Fibroblast of gingiva (primary cell): Measurements from ENCODE around the gene DAPK3.
"Not testable (repeated sequence)": the region's sequence is repeated elsewhere in the genome, so short reads cannot be mapped to it uniquely, and the experiment has no call there.

Experiments used
- DNase-seq: peaks from one replicate; pipeline ENCODE4 v3.0.0-alpha.2; 2011; ENCODE audit warnings: low read depth

DAPK3 gene

GRCh38 chr19:4005436-4005835 is 34.5 kb upstream of the DAPK3 start:
- not testable (repeated sequence) for DNase-seq

GRCh38 chr19:4000798-4001197 is 29.9 kb upstream of the DAPK3 start:
- DNase-seq = not testable (repeated sequence)

DNA sequence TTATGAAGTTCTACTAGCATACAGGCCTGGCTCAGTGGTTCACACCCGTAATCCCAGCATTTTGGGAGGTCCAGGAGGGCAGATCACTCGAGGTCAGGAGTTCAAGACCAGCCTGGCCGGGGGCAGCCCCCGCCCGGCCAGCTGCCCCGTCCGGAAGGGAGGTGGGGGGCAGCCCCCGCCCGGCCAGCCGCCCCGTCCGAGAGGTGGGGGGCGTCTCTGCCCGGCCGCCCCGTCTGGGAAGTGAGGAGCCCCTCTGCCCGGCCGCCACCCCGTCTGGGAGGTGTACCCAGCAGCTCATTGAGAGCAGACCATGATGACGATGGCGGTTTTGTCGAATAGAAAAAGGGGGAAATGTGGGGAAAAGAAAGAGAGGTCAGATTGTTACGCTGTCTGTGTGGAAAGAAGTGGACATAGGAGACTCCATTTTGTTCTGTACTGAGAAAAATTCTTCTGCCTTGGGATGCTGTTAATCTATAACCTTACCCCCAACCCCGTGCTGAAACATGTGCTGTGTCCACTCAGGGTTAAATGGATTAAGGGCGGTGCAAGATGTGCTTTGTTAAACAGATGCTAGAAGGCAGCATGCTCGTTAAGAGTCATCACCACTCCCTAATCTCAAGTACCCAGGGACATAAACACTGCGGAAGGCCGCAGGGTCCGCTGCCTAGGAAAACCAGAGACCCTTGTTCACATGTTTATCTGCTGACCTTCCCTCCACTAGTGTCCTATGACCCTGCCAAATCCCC is 27.9 kb upstream of the DAPK3 start:
- DNase-seq = not testable (repeated sequence)

GRCh38 chr19:3995607-3996006 is 24.7 kb upstream of the DAPK3 start:
- no peak for DNase-seq

DNA sequence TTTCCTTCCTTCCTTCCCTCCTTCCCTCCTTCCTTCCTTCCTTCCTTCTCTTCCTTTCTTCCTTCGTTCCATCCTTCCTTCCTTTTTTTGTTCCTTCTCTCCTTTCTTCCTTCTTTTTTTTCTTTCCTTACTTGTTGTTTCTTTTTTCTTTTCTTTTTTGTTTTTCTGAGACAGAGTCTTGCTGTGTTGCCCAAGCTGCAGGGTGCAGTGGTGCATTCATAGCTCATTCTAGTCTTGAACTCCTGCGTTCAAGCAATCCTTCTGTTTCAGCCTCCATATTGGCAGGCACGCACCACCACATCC is 19.9 kb upstream of the DAPK3 start:
- no peak for DNase-seq

DNA sequence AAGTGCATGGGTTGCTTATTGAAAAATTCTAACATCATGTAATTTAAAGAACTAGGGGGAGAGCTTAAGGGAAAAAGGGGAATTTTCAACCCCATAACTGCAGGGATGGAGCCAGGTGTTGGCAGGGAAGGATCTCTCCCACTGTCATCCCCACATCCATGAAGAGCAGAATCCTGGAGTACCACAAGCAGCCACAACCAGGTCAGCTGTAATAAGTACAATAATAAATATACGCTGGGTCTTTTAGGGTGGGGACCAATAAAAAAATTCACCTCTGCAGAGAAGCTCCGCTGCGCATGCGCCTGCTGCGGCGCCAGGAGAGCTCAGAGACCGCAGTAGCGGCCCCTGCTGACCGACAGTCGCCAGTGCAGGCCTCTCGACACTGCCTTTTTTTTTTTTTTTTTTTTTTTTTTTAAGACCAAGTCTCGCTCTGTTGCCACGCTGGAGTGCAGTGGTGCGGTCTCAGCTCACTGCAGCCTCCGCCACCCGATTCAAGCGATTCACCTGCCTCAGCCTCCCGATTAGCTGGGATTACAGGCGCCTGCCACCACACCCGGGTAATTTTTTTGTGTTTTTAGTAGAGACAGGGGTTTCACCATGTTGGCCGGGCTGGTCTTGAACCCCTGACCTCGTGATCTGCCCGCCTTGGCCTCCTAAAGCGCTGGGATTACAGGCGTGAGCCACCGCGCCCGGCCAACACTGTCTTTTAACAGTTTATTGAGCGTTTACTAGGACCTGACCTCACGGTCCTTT is 16.9 kb upstream of the DAPK3 start:
- peak; percentile 68 for DNase-seq

DNA sequence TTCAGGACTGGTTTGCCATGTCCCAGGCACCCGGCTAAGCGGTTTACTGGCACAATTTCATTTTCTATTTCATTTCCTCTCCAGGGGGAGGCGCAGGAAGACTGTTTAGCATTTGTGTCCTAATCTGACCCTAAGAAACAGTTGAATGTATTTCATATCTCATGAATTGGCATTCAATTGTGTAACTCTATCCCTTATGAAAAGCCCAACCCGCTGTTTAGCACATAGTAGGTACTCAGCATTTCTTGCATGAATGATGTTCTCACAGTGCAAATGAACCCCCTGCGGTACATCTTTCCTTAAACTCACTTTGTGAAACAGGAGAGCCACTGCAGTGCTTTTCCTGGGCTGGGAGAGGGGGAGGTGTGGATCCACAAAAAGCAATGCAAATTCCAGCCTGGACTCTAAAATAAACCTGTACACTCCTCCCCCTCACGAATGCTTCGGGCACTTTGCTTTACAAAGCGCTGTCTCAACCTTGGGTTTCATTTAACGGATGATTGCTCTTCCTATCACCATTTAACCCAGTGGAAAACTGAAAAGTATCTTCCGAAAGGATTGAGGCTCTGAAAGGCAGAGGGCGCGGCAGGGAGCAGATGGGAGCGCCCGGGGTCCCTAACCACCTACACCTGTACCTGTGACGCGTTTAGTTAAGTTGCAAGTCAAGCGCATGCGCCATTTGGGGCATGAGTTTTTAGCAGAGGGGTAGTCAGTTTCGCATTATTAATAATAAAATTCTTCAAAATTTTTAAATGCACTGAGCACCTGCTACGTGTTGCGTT is 15.6 kb upstream of the DAPK3 start:
- peak; percentile 80 for DNase-seq

DNA sequence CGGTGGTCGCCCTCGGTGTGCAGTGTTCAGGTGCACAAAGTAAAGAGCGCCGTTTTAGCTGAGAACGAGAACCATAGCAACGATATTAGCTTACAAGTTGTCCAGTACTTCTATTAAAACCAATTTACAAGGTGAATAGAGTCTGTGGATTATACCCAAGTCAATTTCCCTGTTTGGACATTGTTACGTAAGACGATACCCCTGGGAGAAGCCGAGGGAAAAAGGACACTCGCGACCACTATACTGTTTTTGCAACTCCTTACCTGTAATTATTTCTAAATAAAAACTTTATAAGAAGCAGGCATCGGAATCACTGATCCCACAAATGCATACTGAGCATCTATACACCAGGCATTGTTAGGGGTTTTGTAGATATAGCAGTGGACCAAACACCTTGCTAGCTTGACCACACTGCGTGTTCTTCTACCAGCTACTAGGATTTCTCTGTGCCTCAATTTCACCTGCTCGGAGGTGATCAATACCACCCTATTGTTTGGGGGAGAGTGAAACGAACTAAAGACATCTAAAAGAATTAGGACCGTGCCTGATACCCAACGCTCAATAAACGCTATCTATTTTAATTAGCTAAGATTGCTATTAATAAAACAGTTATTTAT is 14.9 kb upstream of the DAPK3 start:
- DNase-seq = no peak

DNA sequence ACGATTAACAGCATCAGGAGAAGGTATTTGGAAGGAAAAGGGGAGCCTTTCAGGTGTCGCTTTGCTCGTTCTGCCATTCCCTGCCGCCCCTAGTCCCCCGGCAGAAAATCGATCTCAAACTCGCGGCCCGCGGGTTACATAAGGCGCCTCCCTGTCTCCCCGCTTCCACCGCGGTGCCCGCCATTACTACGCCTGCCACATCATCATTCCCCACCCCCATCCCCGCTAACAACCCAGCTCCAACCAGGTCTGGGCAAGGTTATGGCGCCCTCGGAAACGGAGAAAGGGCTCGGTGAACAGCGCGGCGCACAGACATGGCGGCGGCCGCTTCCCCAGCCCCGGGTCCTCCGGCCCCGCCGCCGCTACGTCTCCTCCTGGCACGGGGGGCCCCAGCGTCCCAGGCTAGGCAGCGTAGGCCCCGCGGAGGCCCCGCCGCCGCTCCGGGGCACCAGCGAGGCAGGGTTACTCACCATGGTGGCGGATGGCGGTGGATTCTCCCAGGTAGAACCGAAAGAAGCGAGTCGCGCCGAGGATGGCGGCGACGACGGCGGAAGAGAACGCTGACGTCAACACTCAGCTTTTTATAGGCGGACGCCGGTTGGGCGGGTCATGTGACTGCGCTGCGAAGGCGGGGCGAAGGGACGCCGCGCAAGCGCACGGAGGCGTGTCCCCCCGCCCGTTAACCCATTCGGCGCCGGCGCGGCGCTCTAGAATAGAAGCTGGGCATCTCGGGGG is 14.2 kb upstream of the DAPK3 start, which contains the start of gene EEF2:
EEF2 (minus strand) TSS at position 556 of the 735 bp plus-strand sequence; CDS start at position 473, 83 bp downstream.
- DNase-seq = peak; percentile 90

DNA sequence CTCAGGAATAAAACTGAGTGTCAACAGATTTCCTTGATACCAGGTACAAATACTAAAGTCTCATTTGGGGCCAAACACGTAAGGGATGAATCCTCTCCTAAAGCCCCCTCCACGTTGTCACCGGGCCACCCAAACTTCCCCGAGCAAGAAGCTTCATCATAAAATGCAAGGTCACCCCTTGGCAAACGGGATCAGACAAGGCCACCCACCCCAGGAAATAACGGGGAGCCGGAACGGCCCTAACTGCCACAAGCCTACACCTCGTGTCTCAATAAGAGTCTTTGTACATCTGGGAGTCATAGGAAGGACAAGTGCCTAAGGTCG is 13.6 kb upstream of the DAPK3 start:
- DNase-seq = no peak

- DNase-seq = peak; percentile 82
Measured at GRCh38 chr19:3983936-3984583, 13.2 kb upstream of the DAPK3 start.

DNA sequence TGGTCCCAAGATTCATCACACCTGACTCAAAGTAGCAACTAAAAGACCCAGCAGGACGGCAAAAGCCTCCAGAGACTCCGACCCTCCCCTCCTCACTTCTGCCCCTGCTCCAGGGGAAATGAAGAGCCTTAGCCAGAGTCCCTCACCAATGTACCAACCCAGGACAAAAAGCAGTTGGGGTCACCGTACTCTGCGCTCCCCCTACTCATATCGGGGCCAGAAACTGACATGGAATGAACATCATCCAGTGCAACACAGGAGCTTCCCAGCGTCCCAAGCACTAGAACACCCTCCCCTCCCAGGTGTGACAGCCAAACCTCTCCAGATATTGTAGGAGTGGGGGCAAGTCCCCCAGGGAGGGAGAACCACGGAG is 12.6 kb upstream of the DAPK3 start:
- DNase-seq = no peak

DNA sequence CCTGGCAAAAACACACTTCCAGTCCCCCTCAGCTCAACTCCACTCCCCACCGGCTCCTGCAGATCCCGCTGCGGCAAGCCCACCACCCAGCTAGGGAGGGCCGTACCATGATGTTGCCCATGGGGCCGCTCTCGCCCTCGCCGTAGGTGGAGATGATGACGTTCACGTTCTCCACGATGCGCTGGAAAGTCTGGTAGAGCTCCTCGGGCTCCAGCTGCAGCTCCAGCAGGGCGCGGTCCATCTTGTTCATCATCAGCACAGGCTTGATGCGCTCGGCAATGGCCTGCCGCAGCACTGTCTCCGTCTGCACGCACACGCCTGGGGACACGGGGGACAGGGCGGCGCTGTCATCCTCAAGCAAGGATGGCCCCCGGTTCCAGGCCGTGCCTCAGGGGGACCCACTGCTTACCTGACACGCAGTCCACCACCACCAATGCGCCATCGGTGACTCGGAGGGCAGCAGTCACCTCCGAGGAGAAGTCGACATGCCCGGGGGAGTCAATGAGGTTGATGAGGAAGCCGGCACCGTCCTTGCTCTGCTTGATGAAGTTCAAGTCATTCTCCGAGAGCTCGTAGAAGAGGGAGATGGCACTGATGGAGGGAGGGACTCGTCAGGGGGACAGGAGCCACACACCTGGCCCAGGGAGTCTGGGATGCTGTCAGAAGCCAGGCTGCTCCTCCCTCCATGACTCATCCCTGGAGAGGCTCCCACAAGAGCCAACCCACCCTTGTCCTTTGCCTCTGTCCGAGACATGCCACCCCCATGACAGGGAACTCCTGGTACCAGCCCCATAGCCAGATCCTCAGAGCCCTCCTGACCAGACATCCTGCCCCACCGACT is 12.0 kb upstream of the DAPK3 start:
- DNase-seq = peak; percentile 48

DNA sequence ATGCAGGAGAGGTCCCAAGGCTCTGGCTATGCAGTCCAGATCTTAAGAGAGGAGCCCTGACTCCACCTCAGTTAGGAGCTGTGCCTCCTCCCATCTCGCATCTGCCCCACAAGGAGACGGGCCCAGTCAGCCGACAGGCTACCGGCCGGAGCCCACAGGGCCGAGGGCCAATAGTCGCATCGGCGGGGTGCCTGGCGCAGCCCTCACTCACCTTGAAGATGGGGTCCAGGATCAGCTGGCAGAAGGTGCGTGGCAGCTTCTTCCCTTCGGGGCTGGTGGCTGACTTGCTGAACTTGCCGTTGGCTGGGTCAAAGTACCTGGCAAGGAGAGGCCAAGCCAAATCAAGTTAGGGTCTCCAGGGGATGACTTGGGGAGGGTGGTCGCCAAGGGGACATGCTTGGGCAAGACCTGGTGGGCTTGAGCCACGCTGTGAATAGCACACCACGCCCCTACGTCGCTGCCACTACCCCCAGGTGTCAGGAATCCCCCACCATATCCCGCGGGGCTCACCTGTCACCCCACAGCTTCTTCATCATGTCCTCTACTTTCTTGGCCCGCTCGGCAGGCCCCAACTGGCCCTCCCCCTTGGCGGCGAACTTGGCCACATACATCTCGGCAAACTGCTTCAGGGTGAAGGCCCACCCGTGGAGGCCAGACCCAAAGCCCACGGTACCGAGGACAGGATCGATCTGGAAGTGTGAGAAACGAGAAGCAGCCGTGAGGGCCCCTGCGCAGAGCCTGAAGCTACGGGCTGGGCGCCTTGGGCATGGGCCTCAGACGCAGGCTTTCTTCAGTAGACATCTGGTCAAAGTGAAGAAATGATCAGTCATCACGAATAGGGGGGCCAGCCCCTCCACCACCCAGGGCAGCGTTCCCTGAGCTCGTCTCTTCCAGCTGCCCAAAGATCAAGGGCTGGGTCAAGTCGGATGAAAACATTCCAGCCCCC is 11.1 kb upstream of the DAPK3 start:
- no peak for DNase-seq

DNA sequence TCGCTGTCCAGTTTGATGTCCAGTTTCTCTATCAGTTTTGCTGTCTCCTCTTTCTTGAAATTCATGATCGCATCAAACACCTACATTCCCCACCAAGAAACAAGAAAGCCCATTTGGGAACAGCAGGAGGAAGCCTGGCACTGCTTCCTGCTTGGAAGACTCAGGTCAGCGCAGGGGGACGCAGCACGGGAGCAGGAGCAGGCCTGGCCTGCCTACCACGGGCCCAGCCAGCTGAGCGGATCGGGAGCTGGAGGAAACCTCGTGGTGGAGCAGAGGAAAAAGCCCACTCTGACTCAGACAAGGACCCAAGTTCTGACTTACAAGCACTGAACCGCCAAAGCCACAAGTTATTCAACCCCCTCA is 10.5 kb upstream of the DAPK3 start:
- no peak for DNase-seq

- DNase-seq = no peak
Measured at GRCh38 chr19:3980353-3981251, 9.7 kb upstream of the DAPK3 start.

DNA sequence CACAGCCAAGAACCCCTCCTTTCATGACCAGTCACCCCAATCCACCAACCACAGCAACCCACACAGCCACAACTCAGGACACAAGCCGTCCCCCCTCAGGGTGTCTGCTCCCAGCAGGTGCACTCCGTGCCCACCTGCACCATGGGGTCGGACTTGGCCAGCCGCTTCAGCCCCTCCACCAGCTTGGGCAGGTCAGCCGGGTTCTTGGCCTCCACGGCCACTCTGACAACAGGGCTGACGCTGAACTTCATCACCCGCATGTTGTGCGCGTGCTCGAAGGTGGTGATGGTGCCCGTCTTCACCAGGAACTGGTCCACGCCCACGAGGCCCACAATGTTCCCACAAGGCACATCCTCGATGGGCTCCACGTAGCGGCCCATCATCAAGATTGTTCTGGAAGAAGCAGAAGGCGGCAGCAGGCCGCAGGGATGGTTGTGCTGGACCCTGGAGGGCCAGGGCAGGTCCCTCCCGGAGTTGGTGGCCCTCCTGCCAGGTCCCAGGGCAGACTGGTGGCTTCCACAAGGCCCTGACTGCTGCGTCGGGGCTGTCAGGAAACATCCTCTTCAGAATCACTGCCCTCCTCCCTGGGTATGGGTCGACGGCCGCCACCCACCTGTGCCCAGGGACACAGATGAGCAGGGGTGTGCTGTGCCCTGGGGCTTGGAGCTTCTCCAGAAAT is 8.9 kb upstream of the DAPK3 start:
- no peak for DNase-seq

DNA sequence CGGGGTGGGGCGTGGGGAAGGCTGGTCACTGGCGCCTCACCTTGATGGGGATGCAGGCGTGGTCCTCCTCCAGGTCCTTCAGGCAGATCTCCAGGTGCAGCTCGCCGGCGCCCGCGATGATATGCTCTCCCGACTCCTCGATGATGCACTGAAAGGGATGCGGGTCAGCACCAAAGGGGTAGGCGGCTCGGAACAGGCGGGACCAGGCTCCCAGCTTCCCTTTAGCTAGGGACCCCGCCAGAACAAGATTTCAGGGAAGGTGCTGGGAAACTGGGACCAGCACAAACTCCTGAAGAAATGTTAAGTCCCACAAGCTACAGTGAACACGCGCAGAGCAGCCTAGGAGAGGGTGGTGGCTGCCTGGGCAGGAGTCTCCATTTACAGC is 8.4 kb upstream of the DAPK3 start:
- DNase-seq = no peak
